Testis (tissue), 2 donors: ENCODE measurements around the gene HEG1.

Experiments used
- CTCF ChIP-seq, 3 experiments: fragments of 450-650 bp in 2 of 3; fragments of 200-600 bp in 1 of 3; sonication (generic) in 1 of 3; IDR thresholded peaks; one replicate each; pipeline ENCODE4 v1.5.1; 2016 to 2019; ENCODE audit warnings: antibody characterized with exemption in 3 of 3, mild to moderate bottlenecking in 2 of 3, moderate library complexity in 1 of 3
- POLR2A ChIP-seq: fragments of 450-650 bp; IDR thresholded peaks from one replicate; pipeline ENCODE4 v1.6.1; 2017; ENCODE audit warnings: antibody characterized with exemption, mild to moderate bottlenecking, moderate library complexity

DNA sequence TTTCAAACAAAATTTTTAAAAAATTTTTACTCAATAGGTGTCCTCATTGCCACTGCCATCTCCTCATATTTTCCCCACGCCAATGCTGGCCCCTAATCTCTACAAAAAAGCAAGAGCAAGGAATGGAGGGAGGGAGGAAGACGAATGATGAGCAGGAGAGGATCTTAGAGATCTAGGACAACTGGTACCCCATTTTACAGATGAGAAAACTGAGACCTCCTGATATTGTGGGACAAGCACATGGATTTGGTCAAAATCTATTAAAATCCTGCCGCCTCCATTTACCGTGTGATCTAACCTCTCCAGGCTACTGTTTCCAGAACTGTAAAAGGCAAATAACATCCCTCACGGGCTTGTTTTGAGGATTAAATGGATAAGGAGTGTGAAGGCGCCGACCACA is 4.6 kb downstream of the HEG1 start:
- no peak for TF ChIP-seq POLR2A
- TF ChIP-seq CTCF (IDR thresholded peaks at IDR 0.05) = no peak
